Activated naive CD4-positive, alpha-beta T cell treated with anti-CD3 and anti-CD28 coated beads, Interleukin-2, amount 50 U/mL, for 72 hours (primary cell): ENCODE results near the gene COL17A1. TPM values are rescaled to one million over a fixed set of nuclear protein-coding genes. Genes with fewer than 3 reads are reported as not detected.

Source experiments
- ATAC-seq, 2 donors: fragments of 150-1000 bp; cut with Tn5 transposase; 2 replicates each; pipeline ENCODE4 v1.10.0; 2021; ENCODE audit warnings: mild to moderate bottlenecking in 2 of 2, moderate library complexity in 2 of 2
- DNase-seq, 2 donors: peaks; one replicate each; pipeline ENCODE4 v3.0.0; 2021 to 2022; ENCODE audit warnings: low spot score in 2 of 2
- H3K27ac Mint-ChIP-seq, 2 donors: one replicate each; pipeline ENCODE4 v1.8.0; 2022; ENCODE audit warnings: mild to moderate bottlenecking in 2 of 2, mixed read lengths in 2 of 2
- H3K36me3 Mint-ChIP-seq, 2 donors: one replicate each; pipeline ENCODE4 v1.8.0; 2022; ENCODE audit warnings: mixed read lengths in 2 of 2
- H3K9me3 Mint-ChIP-seq, 2 donors: one replicate each; pipeline ENCODE4 v1.8.0; 2022; ENCODE audit warnings: mixed read lengths in 2 of 2
- total RNA-seq, 2 donors: library from RNA; stranded (reverse); gene quantifications; one replicate each; pipeline ENCODE4 v1.2.3, GENCODE V29; 2022

Gene COL17A1
- total RNA-seq, 2 donors from 2014 or later = not detected

- Mint-ChIP-seq H3K27ac (no peak overlapping the region), H3K36me3 (no peaks in the 10 kb centered on the region), H3K9me3 (no peaks in the 10 kb centered on the region)
- DNase-seq = no peak
- no peak for ATAC-seq
These were observed 56.2 kb downstream of the COL17A1 start for GRCh38 chr10:104029521-104029860.

- DNase-seq = no peak
- H3K36me3 Mint-ChIP-seq = no peaks in the 10 kb centered on the region
- no peaks in the 10 kb centered on the region for H3K9me3 Mint-ChIP-seq
- H3K27ac Mint-ChIP-seq = no peak overlapping the region
- no peak for ATAC-seq
These were observed 56.7 kb downstream of the COL17A1 start for GRCh38 chr10:104028823-104029520.

GRCh38 chr10:104028146-104028545, 57.5 kb downstream of the COL17A1 start:
- DNase-seq (no peak), ATAC-seq (peak; percentile 54 to 61)
- H3K36me3 Mint-ChIP-seq = no peaks in the 10 kb centered on the region
- H3K9me3 Mint-ChIP-seq = no peaks in the 10 kb centered on the region
- H3K27ac Mint-ChIP-seq = peak overlapping the region in 1 of 2 donors; percentile 56

- Mint-ChIP-seq H3K9me3 (no peaks in the 10 kb centered on the region), H3K36me3 (peaks cover 3 to 4% of the 10 kb centered on the region in 2 donors), H3K27ac (no peak overlapping the region)
- ATAC-seq = peak in 1 of 2 donors; percentile 30
- DNase-seq = no peak
These were observed 58.9 kb downstream of the COL17A1 start for GRCh38 chr10:104026762-104027161.

- H3K36me3 Mint-ChIP-seq = peaks cover 8% of the 10 kb centered on the region in 2 donors
- no peak for DNase-seq
These were observed 60.2 kb downstream of the COL17A1 start for GRCh38 chr10:104025524-104025923.

GRCh38 chr10:104022026-104022425, 63.7 kb downstream of the COL17A1 start:
- DNase-seq = no peak
- peak overlapping the region in 1 of 2 donors; percentile 21 for H3K27ac Mint-ChIP-seq
- H3K9me3 Mint-ChIP-seq = no peaks in the 10 kb centered on the region
- H3K36me3 Mint-ChIP-seq = peaks cover 8 to 22% of the 10 kb centered on the region in 2 donors
- ATAC-seq = no peak

More at GRCh38 chr10:104025524-104025923, 60.2 kb downstream of the COL17A1 start:
- Mint-ChIP-seq H3K9me3 (no peaks in the 10 kb centered on the region), H3K27ac (no peak overlapping the region)
- ATAC-seq = no peak

- Mint-ChIP-seq H3K36me3 (peaks cover 8 to 26% of the 10 kb centered on the region in 2 donors), H3K9me3 (no peaks in the 10 kb centered on the region), H3K27ac (peak overlapping the region; percentile 21 to 62)
- DNase-seq (no peak), ATAC-seq (no peak)
These were observed 64.4 kb downstream of the COL17A1 start for GRCh38 chr10:104021246-104021645.

GRCh38 chr10:104020020-104020419, 65.7 kb downstream of the COL17A1 start:
- DNase-seq = no peak
- ATAC-seq = peak in 1 of 2 donors; percentile 15
- peaks cover 8 to 26% of the 10 kb centered on the region in 2 donors for H3K36me3 Mint-ChIP-seq
- no peak overlapping the region for H3K27ac Mint-ChIP-seq
- no peaks in the 10 kb centered on the region for H3K9me3 Mint-ChIP-seq

- no peaks in the 10 kb centered on the region for H3K9me3 Mint-ChIP-seq
- peak overlapping the region in 1 of 2 donors; percentile 30 for H3K27ac Mint-ChIP-seq
- H3K36me3 Mint-ChIP-seq = peaks cover 8 to 26% of the 10 kb centered on the region in 2 donors
- DNase-seq = no peak
- no peak for ATAC-seq
These were observed 67.2 kb downstream of the COL17A1 start for GRCh38 chr10:104018471-104018870.

- ATAC-seq = no peak
- no peak overlapping the region for H3K27ac Mint-ChIP-seq
- H3K36me3 Mint-ChIP-seq = peaks cover 2 to 23% of the 10 kb centered on the region in 2 donors
- DNase-seq = no peak
- H3K9me3 Mint-ChIP-seq = no peaks in the 10 kb centered on the region
These were observed 69.0 kb downstream of the COL17A1 start for GRCh38 chr10:104016661-104017060.

GRCh38 chr10:104014176-104014575, 71.5 kb downstream of the COL17A1 start:
- Mint-ChIP-seq H3K36me3 (peaks cover 0 to 10% of the 10 kb centered on the region in 2 donors), H3K9me3 (no peaks in the 10 kb centered on the region), H3K27ac (no peak overlapping the region)
- no peak for ATAC-seq
- no peak for DNase-seq

- H3K27ac Mint-ChIP-seq = no peak overlapping the region
- H3K36me3 Mint-ChIP-seq = peaks cover 0 to 9% of the 10 kb centered on the region in 2 donors
- H3K9me3 Mint-ChIP-seq = no peaks in the 10 kb centered on the region
- ATAC-seq = no peak
- no peak for DNase-seq
These were observed 72.2 kb downstream of the COL17A1 start for GRCh38 chr10:104013489-104013888.

- DNase-seq = no peak
- H3K36me3 Mint-ChIP-seq = peaks cover 0 to 3% of the 10 kb centered on the region in 2 donors
These were observed 73.8 kb downstream of the COL17A1 start for GRCh38 chr10:104011904-104012303.

GRCh38 chr10:104005172-104005863, 80.4 kb downstream of the COL17A1 start:
- peak overlapping the region in 1 of 2 donors; percentile 48 for H3K27ac Mint-ChIP-seq
- no peaks in the 10 kb centered on the region for H3K9me3 Mint-ChIP-seq
- ATAC-seq (peak in 1 of 2 donors; percentile 60), DNase-seq (no peak)
- H3K36me3 Mint-ChIP-seq = peaks cover 17 to 18% of the 10 kb centered on the region in 2 donors

More at GRCh38 chr10:104011904-104012303, 73.8 kb downstream of the COL17A1 start:
- ATAC-seq = no peak
- Mint-ChIP-seq H3K27ac (no peak overlapping the region), H3K9me3 (no peaks in the 10 kb centered on the region)

- ATAC-seq (no peak), DNase-seq (no peak)
- peaks cover 17 to 18% of the 10 kb centered on the region in 2 donors for H3K36me3 Mint-ChIP-seq
- H3K27ac Mint-ChIP-seq = peak overlapping the region; percentile 7 to 19
- no peaks in the 10 kb centered on the region for H3K9me3 Mint-ChIP-seq
These were observed 82.8 kb downstream of the COL17A1 start for GRCh38 chr10:104002911-104003310.

- H3K36me3 Mint-ChIP-seq = peaks cover 17 to 18% of the 10 kb centered on the region in 2 donors
- no peak for ATAC-seq
- H3K27ac Mint-ChIP-seq = no peak overlapping the region
- H3K9me3 Mint-ChIP-seq = no peaks in the 10 kb centered on the region
- no peak for DNase-seq
These were observed 86.9 kb downstream of the COL17A1 start for GRCh38 chr10:103998805-103999204.

- Mint-ChIP-seq H3K36me3 (no peaks in the 10 kb centered on the region), H3K9me3 (no peaks in the 10 kb centered on the region), H3K27ac (peak overlapping the region in 1 of 2 donors; percentile 60)
- DNase-seq (no peak), ATAC-seq (no peak)
These were observed 90.5 kb downstream of the COL17A1 start for GRCh38 chr10:103995134-103995533.
